Neuron (in vitro differentiated cells): ENCODE results near the gene DNAJC5.
A peak's percentile ranks its signal among the peaks of the same experiment; 100 is the strongest.

Source experiments
- H2AFZ ChIP-seq: one replicate; pipeline ENCODE4 v1.6.1; 2013; ENCODE audit warnings: low read depth, mild to moderate bottlenecking, inconsistent platforms, low read length, moderate library complexity
- H3K27me3 ChIP-seq: one replicate; pipeline ENCODE4 v1.6.1; 2013; ENCODE audit warnings: low read length; ENCODE audit not compliant: insufficient read depth
- H3K36me3 ChIP-seq: one replicate; pipeline ENCODE4 v1.6.1; 2013; ENCODE audit warnings: low read length; ENCODE audit not compliant: insufficient read depth
- H3K4me1 ChIP-seq: one replicate; pipeline ENCODE4 v1.6.1; 2013; ENCODE audit warnings: low read length; ENCODE audit not compliant: insufficient read depth
- H3K4me3 ChIP-seq: 2 replicates; pipeline ENCODE4 v1.5.1; 2013; ENCODE audit warnings: mild to moderate bottlenecking, low read length, moderate library complexity
- H3K9me3 ChIP-seq: one replicate; pipeline ENCODE4 v1.6.1; 2013; ENCODE audit warnings: low read length

The DNAJC5 gene

DNA sequence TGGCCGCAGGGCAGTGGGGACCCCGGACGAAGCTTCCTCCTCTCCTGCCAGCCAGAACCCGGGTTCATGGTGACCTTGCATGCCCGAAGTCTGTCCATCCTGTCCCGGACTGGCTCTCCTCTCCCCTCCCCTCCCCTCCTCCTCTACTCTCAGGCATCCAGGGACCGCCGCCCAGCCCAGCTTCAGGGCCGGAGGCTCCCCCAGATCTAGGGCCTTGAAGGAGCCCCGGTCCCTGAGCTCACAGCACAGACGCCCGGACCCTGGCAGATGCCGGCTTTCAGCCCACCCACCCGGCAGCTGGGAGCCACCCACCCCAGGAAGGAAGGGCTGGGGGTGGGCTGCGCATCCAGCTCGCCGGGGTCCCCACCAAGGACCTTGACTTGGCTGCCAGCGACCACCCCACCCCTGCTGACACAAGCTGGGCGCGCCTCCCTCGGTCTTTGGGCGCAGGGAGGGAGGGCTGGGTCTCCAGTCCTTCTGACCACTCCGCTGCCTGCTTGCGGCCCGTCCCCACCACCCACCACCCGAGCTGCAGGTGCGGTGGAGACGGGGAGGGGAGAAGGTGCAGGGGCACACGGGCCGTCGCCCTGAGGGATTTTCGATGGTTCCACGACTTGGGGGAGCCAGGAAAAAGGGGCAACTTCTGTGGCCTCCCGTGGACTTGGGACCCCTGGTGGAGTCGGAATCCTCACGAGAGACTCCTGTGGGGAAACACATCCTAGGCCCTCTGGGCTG lies 39.4 kb upstream of the DNAJC5 start:
- Histone ChIP-seq H3K36me3 (no peaks in the 10 kb centered on the region), H3K9me3 (peaks cover 1% of the 10 kb centered on the region), H3K4me1 (peaks cover 20% of the 10 kb centered on the region), H2AFZ (no peak overlapping the region), H3K4me3 (no peak overlapping the region), H3K27me3 (no peaks in the 10 kb centered on the region)

DNA sequence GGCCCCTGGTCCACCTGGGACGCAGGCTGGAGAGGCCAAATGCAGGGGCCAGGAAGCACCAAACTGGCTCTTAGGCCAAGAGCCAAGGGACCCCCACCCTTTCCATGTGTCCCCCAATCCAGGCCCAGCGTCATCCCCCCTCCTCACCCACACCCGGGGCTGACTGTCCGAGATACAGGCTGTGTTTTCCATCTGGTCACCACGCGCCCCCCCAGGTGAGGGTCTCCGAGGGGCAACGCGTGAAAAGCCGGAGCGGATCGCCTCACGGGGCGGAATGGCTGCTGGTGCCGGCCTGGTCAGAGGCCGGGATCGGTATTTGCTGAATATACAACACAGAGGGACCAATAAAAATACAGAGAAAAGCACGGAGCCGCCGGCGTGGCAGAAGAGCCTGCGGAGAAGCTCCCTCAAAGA lies 38.8 kb upstream of the DNAJC5 start:
- peaks cover 20% of the 10 kb centered on the region for H3K4me1 ChIP-seq
- H3K27me3 ChIP-seq, result no peaks in the 10 kb centered on the region
- no peak overlapping the region for H2AFZ ChIP-seq
- H3K36me3 ChIP-seq, result no peaks in the 10 kb centered on the region
- H3K9me3 ChIP-seq, result no peaks in the 10 kb centered on the region
- H3K4me3 ChIP-seq, result no peak overlapping the region

DNA sequence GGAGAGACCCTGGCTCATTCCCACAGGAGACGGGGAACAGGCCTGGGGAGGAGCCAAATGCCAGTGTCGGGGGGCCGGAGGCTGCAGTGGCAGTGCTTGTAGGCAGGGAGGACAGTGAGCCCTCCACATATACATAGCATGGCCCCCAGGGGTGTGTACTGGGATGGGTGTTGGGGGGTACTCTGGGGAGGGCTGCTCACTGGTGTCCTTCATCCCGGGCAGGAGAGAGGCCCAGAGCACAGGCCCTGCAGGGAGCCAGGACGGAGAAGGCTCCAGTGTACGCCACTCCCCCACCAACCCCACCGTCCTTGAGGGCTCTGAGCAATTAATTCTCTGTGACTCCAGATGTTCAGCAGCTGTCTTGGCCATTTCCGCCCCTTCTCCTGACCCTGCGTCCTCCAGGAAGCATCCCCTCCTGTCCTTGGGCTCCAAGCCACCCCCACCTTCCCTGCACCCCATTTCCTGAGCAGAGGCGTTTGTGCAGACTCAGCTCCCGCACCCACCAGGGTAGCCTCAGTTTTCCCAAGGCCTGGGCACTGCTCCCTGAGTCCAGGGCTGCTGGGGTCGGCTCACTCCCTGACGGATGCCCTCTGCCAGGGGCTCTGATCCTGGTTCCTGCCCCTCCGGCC lies 37.0 kb upstream of the DNAJC5 start:
- Histone ChIP-seq H3K4me1 (peaks cover 20% of the 10 kb centered on the region), H2AFZ (no peak overlapping the region), H3K4me3 (no peak overlapping the region), H3K9me3 (no peaks in the 10 kb centered on the region), H3K27me3 (no peaks in the 10 kb centered on the region), H3K36me3 (peaks cover 14% of the 10 kb centered on the region)

DNA sequence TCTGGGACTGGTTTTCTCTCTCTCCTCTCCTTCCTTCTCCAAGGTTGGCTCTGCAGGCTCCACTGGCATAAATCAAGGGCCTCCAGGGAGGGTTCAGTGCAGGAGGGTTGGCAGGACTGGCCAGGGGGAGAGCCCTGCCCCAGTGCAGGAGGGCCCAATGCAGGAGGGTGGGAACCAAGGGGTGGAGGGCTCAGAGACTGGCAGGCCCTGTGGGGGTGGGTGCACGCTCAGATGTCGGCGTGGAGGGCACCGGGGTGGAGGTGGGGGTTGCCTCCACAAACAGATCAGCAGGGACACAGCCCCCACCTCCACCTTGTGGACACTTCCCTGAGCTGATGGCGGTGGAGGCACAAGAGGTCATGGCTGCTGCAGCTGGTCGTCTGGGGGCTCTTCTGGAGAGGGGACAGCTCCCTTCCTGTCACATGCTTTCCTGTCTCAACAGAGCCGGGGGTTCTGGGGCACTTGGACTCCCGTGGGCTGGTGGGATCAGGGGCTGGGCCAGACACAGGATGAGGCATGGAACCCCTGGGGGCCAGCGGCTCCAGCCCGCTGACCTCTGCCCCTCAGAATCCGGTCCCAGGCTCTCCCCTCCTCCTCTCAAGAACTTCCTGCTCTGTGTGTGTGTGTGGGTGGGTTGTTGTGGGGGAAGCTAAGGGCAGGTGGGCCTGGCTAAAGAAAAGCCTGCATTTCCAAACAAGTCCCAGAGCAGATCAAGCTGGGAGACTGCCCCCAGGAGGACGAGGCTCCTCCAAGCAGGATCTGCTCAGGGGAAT lies 36.3 kb upstream of the DNAJC5 start:
- Histone ChIP-seq H2AFZ (no peak overlapping the region), H3K36me3 (peaks cover 14% of the 10 kb centered on the region), H3K9me3 (no peaks in the 10 kb centered on the region), H3K27me3 (no peaks in the 10 kb centered on the region), H3K4me1 (peaks cover 20% of the 10 kb centered on the region), H3K4me3 (peak overlapping the region; percentile 34)

DNA sequence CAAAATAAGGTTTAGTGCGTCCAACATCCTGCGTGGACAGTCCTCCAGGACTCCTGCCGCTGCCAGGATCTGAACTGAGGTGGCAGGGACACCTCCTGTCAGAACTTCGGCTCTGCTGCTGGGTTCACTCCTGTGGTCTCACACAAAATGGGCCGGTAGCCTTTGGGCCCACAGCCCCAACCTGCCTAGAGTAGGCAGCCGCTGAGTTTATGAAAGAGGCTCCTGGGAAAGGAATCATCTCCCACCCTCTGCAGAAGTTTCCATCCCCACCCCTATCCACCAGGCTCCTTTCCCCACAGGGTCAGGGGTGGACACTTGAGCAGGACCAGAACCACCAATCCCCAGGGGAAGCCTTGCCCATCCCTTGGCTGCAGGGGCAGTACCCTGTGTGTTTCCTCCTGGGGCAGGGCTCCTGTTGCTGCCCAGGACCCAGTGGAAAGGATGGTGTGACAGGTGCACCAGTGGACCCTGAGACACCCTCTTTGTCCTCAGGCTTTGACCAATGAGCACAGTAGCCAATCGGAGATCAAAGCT lies 35.7 kb upstream of the DNAJC5 start:
- Histone ChIP-seq H2AFZ (no peak overlapping the region), H3K36me3 (peaks cover 14% of the 10 kb centered on the region), H3K4me3 (peak overlapping the region; percentile 34), H3K27me3 (no peaks in the 10 kb centered on the region), H3K4me1 (peaks cover 26% of the 10 kb centered on the region), H3K9me3 (no peaks in the 10 kb centered on the region)

DNA sequence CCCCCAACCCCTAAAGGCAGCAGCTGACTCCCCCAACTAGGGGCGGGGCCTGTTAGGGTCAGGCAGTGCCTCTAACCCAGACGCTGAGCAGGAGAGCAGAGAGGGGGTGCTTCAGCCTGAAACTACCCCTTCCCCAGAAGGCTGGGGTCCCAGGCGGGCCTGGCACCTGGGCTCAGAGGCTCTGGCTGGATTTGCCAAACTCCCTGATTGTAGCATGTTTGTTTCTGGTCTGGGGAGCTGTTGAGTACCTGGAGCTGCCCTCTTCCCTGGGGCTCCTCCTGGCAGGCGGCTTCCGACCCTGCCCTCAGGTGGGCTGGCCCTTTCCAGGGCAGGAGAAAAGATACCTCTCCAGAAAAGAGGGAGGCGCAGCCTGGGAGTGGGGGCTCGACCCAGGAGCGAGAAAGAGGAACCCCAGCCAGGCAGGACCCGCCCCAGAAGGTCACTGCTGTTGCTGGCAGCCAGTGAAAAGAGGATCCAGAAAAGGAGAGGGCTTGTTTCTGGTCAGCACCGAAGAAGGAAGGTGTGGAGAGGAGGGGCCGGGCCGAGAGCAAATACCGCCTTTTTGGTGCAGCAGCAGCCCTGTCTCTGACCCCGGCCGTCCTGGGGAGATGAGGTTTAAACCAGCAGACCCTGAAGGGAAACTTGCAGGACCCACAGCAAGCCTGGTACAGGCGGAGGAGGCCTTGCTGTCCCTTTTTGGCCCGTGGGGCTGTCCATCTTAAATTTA lies 34.4 kb upstream of the DNAJC5 start:
- no peaks in the 10 kb centered on the region for H3K27me3 ChIP-seq
- H3K9me3 ChIP-seq, result no peaks in the 10 kb centered on the region
- peaks cover 14% of the 10 kb centered on the region for H3K36me3 ChIP-seq
- no peak overlapping the region for H3K4me3 ChIP-seq
- H3K4me1 ChIP-seq, result peaks cover 26% of the 10 kb centered on the region
- no peak overlapping the region for H2AFZ ChIP-seq

DNA sequence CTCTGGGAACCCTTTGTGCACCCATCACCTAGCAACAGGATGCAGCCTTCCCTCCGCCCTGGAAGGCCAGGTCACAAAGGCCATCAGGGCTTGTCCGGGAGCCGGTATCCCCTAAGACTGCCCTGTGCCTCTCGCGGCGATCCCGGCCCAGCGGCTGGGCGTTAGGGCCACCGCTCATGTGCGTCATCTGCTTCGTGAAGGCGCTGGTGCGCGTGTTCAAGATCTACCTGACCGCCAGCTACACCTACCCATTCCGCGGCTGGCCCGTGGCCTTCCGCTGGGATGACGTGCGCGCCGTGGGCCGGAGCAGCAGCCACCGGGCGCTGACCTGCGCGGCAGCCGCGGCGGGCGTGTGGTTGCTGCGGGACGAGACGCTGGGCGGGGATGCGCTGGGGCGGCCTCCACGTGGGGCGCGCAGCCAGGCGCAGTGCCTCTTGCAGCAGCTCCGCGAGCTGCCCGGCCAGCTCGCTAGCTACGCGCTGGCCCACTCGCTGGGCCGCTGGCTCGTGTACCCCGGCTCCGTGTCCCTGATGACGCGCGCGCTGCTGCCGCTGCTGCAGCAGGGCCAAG lies 33.5 kb upstream of the DNAJC5 start, which contains the start of gene ABHD16B:
Gene ABHD16B (plus strand): TSS at position 134 of the 570 bp plus-strand sequence. CDS start 43 bp downstream, at position 177.
- Histone ChIP-seq H3K4me3 (no peak within 1 kb of the TSS), H3K9me3 (no peaks in the 10 kb centered on the region), H3K27me3 (no peaks in the 10 kb centered on the region), H3K4me1 (peaks cover 34% of the 10 kb centered on the region), H2AFZ (no peak within 1 kb of the TSS), H3K36me3 (peaks cover 14% of the 10 kb centered on the region)

DNA sequence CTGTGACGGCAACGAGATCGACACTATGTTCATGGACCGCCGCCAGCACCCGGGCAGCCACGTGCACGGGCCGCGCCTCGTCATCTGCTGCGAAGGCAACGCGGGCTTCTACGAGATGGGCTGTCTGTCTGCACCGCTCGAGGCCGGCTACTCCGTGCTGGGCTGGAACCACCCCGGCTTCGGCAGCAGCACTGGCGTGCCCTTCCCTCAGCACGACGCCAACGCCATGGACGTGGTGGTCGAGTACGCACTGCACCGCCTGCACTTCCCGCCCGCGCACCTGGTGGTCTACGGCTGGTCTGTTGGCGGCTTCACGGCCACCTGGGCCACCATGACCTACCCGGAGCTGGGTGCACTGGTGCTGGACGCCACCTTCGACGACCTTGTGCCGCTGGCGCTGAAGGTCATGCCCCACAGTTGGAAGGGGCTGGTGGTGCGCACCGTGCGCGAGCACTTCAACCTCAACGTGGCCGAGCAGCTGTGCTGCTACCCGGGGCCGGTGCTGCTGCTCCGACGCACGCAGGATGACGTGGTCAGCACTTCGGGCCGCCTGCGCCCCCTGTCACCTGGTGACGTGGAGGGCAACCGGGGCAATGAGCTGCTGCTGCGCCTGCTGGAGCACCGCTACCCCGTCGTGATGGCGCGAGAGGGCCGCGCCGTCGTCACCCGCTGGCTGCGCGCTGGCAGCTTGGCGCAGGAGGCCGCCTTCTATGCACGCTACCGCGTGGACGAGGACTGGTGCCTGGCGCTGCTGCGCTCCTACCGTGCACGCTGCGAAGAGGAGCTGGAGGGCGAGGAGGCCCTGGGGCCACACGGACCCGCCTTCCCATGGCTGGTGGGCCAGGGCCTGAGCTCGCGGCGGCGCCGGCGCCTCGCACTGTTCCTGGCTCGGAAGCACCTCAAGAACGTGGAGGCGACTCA lies 32.7 kb upstream of the DNAJC5 start:
- Histone ChIP-seq H2AFZ (no peak overlapping the region), H3K36me3 (peaks cover 14% of the 10 kb centered on the region), H3K27me3 (no peaks in the 10 kb centered on the region), H3K9me3 (no peaks in the 10 kb centered on the region), H3K4me1 (peaks cover 35% of the 10 kb centered on the region), H3K4me3 (no peak overlapping the region)

DNA sequence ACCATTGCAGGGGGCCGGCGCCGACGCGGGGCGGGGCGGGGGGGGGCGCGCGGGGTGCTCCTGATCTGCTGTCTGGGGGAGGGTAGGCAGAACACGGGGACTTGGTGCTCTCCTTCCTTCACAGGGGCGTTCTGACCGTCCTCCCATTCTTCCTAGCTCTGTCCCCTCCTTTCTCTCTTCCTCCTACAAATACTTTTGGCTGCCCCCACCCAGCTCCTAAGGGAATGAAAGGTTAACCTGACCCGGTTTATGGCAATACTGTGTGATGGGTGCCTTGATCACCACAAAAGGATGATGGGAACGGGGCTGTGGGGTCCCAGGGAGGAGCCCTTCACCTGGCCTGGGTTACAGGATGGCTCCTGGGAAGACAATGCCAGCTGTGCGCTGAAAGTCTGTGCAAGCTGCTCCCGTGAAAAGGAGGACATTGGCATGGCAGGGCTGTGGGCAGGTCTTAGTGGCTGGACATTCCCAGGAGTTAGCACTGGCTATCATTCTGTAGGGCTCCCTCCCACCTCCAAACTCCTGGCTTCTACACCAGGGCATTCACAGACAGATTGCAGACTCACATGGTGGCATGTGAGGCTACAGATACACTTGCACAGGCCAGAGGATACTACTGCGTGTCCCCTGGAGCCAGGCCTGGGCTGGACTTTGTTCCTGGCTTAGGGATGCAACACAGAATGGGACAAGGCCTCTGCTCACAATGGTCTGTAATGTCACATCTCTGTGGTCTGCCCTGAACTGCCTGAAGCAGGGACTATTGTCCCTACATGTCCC lies 31.7 kb upstream of the DNAJC5 start:
- H3K4me1 ChIP-seq, result peaks cover 29% of the 10 kb centered on the region
- H2AFZ ChIP-seq, result no peak overlapping the region
- H3K4me3 ChIP-seq, result no peak overlapping the region
- no peaks in the 10 kb centered on the region for H3K27me3 ChIP-seq
- no peaks in the 10 kb centered on the region for H3K9me3 ChIP-seq
- peaks cover 16% of the 10 kb centered on the region for H3K36me3 ChIP-seq

DNA sequence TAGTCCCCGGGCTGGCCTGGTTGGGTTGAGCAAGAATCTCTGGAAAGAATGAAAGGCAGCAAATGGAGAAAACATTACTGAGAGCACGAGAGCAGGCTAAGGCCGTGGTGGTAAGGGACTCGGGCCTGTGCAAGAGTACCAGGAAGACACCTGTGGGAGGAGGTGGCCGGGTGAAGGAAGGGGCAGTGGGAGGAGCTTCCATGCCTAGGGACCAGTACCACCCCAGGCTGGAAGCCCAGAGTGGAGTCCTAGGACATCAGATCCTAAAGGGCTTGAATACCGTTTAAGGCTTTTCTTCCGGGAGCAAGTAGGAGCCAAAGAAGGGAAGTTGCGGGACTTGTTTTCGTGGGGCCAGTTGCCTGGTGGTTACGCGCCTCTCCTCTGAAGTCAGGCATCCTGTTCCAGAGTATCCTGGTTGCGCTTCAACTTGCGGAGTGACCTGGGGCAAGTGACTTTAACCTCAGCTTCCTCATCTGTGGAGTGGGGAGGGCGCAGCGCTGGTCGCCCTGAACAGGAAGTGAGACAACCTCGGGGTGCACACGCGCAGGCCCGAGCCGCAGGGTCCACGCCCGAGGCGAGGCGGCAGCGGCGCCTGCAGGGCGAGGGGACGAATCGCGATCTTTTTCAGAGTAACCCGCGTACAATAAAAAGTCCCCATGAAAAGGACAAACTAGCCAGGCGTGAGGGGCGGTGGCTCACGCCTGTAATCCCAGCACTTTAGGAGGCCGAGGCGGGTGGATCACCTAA lies 31.0 kb upstream of the DNAJC5 start:
- Histone ChIP-seq H3K9me3 (no peaks in the 10 kb centered on the region), H3K4me3 (peak overlapping the region; percentile 94), H2AFZ (no peak overlapping the region), H3K36me3 (peaks cover 22% of the 10 kb centered on the region), H3K4me1 (peaks cover 21% of the 10 kb centered on the region), H3K27me3 (no peaks in the 10 kb centered on the region)
